GM23338 (cell line): Measurements from ENCODE around the gene OSBPL6.

ENCODE experiments used
- CREB1 ChIP-seq: fragments of 250-450 bp; sonication (Bioruptor Pico); IDR thresholded peaks from 2 replicates; pipeline ENCODE4 v1.5.0; 2020; ENCODE audit warnings: low read depth, mild to moderate bottlenecking, moderate library complexity
- CTCF ChIP-seq, 2 experiments: fragments of 200-600 bp in 1 of 2; sonication (generic) in 1 of 2; conservative IDR thresholded peaks; 2 replicates each; pipeline versions ENCODE4 v1.5.1 to v1.6.1; 2016 to 2017; ENCODE audit warnings: antibody characterized with exemption in 2 of 2, low read depth in 2 of 2, mild to moderate bottlenecking in 2 of 2, moderate library complexity in 1 of 2
- ETS1 ChIP-seq: IDR thresholded peaks from 2 replicates; pipeline ENCODE4 v1.6.1; 2016; ENCODE audit warnings: antibody characterized with exemption
- EZH2 ChIP-seq: fragments of 200-600 bp; sonication (generic); IDR thresholded peaks from one replicate; pipeline ENCODE4 v1.8.0; 2017; ENCODE audit warnings: antibody characterized with exemption, mild to moderate bottlenecking, low read depth; ENCODE audit not compliant: unreplicated experiment
- EZH2phosphoT487 ChIP-seq: fragments of 200-600 bp; sonication (generic); IDR thresholded peaks from one replicate; pipeline ENCODE4 v1.8.1; 2018; ENCODE audit warnings: antibody characterized with exemption; ENCODE audit not compliant: unreplicated experiment
- JUNB ChIP-seq: IDR thresholded peaks from one replicate; pipeline ENCODE4 v1.6.1; 2016; ENCODE audit warnings: antibody characterized with exemption; ENCODE audit not compliant: unreplicated experiment
- NANOG ChIP-seq: IDR thresholded peaks from 2 replicates; pipeline ENCODE4 v1.6.1; 2016; ENCODE audit warnings: antibody characterized with exemption, borderline replicate concordance
- POLR2AphosphoS5 ChIP-seq: IDR thresholded peaks from 2 replicates; pipeline ENCODE4 v1.6.1; 2016; ENCODE audit warnings: antibody characterized with exemption, low read depth
- REST ChIP-seq: IDR thresholded peaks from one replicate; pipeline ENCODE4 v1.6.1; 2018; ENCODE audit warnings: antibody characterized with exemption; ENCODE audit not compliant: unreplicated experiment
- ZNF331 ChIP-seq: fragments of 250-450 bp; sonication (Bioruptor Pico); IDR thresholded peaks from 2 replicates; pipeline ENCODE4 v1.5.0; 2020; ENCODE audit warnings: low read depth, mild to moderate bottlenecking, moderate library complexity

- TF ChIP-seq EZH2 (no peak), POLR2AphosphoS5 (no peak), EZH2phosphoT487 (no peak), CTCF (conservative IDR thresholded peaks at IDR 0.05; ENCODE audit: low read depth in 2 of 2) (no peak), REST (no peak), JUNB (no peak), NANOG (no peak), CREB1 (CRISPR knock-in tag) (no peak), ZNF331 (CRISPR knock-in tag) (no peak), ETS1 (no peak)
Measured at GRCh38 chr2:178152033-178152432, 42.3 kb upstream of the OSBPL6 start.
